Measurements from ENCODE around the gene SLC12A8. TPM values are rescaled to one million over a fixed set of nuclear protein-coding genes. Genes with fewer than 3 reads are reported as not detected.

The SLC12A8 gene
- total and polyA plus RNA-seq, 12 donors = 1.0 to 5.9 (median 1.8) TPM

- DNase-seq = no peak
- no peaks in the 10 kb centered on the region for H3K9me3 ChIP-seq (replicated peaks in 1 of 3)
- no peaks in the 10 kb centered on the region for H3K27me3 ChIP-seq
- no peak for TF ChIP-seq CTCF (IDR thresholded peaks at IDR 0.05)
- TF ChIP-seq POLR2A (IDR thresholded peaks at IDR 0.05) = no peak
- H3K4me1 ChIP-seq (replicated peaks in 1 of 2) = peaks cover 16 to 30% of the 10 kb centered on the region in 2 donors
- WGBS, 4 donors = 52 to 80% (median 65%) methylated on average over 11 to 17 of the region's 17 CpGs
- no peaks in the 10 kb centered on the region for H3K36me3 ChIP-seq (replicated peaks in 1 of 2)
- intact Hi-C loops (cut with DNase I) = loop anchor here (10.0 kb wide), 2 partner anchors 144 to 154 kb away; no protein-coding TSS in a partner anchor
- no peak overlapping the region for H3K4me3 ChIP-seq
- H3K27ac ChIP-seq = no peak overlapping the region
Measured at GRCh38 chr3:125148836-125149235, 63.7 kb downstream of the SLC12A8 start.

- H3K27ac ChIP-seq = peak overlapping the region in 2 of 5 donors; percentile 15 to 73
- intact Hi-C loops (cut with DNase I) = loop anchor here (10.0 kb wide), 2 partner anchors 143 to 153 kb away; no protein-coding TSS in a partner anchor
- H3K36me3 ChIP-seq (replicated peaks in 1 of 2) = no peaks in the 10 kb centered on the region
- peaks cover 16 to 30% of the 10 kb centered on the region in 2 donors for H3K4me1 ChIP-seq (replicated peaks in 1 of 2)
- no peaks in the 10 kb centered on the region for H3K9me3 ChIP-seq (replicated peaks in 1 of 3)
- WGBS, 4 donors = 80 to 91% (median 86%) methylated on average over 6 to 7 of the region's 7 CpGs
- no peaks in the 10 kb centered on the region for H3K27me3 ChIP-seq
- TF ChIP-seq POLR2A (IDR thresholded peaks at IDR 0.05) (no peak), CTCF (IDR thresholded peaks at IDR 0.05) (no peak)
- H3K4me3 ChIP-seq = no peak overlapping the region
- no peak for DNase-seq
Measured at GRCh38 chr3:125148016-125148812, 64.3 kb downstream of the SLC12A8 start.

- 43 to 69% (median 55%) methylated on average over 6 of the region's 6 CpGs for WGBS, 4 donors
- Histone ChIP-seq H3K4me1 (replicated peaks in 1 of 2) (peaks cover 16 to 30% of the 10 kb centered on the region in 2 donors), H3K27ac (peak overlapping the region in 4 of 5 donors; percentile 15 to 74 (median 57)), H3K4me3 (no peak overlapping the region), H3K36me3 (replicated peaks in 1 of 2) (no peaks in the 10 kb centered on the region), H3K9me3 (replicated peaks in 1 of 3) (no peaks in the 10 kb centered on the region), H3K27me3 (no peaks in the 10 kb centered on the region)
- intact Hi-C loops (cut with DNase I) = loop anchor here (10.0 kb wide), 2 partner anchors 143 to 153 kb away; no protein-coding TSS in a partner anchor
- TF ChIP-seq CTCF (IDR thresholded peaks at IDR 0.05) (no peak), POLR2A (IDR thresholded peaks at IDR 0.05) (no peak)
- no peak for DNase-seq
Measured at GRCh38 chr3:125147491-125147820, 65.1 kb downstream of the SLC12A8 start.

- Histone ChIP-seq H3K27me3 (no peaks in the 10 kb centered on the region), H3K4me1 (replicated peaks in 1 of 2) (peaks cover 16 to 35% of the 10 kb centered on the region in 2 donors), H3K9me3 (replicated peaks in 1 of 3) (no peaks in the 10 kb centered on the region), H3K27ac (peak overlapping the region; percentile 9 to 74 (median 41)), H3K4me3 (no peak overlapping the region), H3K36me3 (replicated peaks in 1 of 2) (no peaks in the 10 kb centered on the region)
- intact Hi-C loops (cut with DNase I) = loop anchor here (10.0 kb wide), 2 partner anchors 142 to 152 kb away; no protein-coding TSS in a partner anchor
- 47 to 56% (median 53%) methylated on average over 20 to 22 of the region's 22 CpGs for WGBS, 4 donors
- peak in 6 of 7 donors; percentile 61 to 82 (median 76) for DNase-seq
- TF ChIP-seq POLR2A (IDR thresholded peaks at IDR 0.05) (no peak), CTCF (IDR thresholded peaks at IDR 0.05) (no peak)
Measured at GRCh38 chr3:125146626-125147490, 65.7 kb downstream of the SLC12A8 start.

Measured in adrenal gland (tissue), 12 donors.